HG03558 (cell line): ENCODE data around the gene RUNX3.
"Not testable (repeated sequence)": the region's sequence is repeated elsewhere in the genome, so short reads cannot be mapped to it uniquely, and the experiment has no call there.

ENCODE experiments used
- ATAC-seq: cut with Tn5 transposase; IDR thresholded peaks from one replicate; pipeline ENCODE4 v1.9.1; 2021; ENCODE audit warnings: moderate number of reproducible peaks; ENCODE audit not compliant: unreplicated experiment; ENCODE audit errors: extremely low read depth

RUNX3 gene

DNA sequence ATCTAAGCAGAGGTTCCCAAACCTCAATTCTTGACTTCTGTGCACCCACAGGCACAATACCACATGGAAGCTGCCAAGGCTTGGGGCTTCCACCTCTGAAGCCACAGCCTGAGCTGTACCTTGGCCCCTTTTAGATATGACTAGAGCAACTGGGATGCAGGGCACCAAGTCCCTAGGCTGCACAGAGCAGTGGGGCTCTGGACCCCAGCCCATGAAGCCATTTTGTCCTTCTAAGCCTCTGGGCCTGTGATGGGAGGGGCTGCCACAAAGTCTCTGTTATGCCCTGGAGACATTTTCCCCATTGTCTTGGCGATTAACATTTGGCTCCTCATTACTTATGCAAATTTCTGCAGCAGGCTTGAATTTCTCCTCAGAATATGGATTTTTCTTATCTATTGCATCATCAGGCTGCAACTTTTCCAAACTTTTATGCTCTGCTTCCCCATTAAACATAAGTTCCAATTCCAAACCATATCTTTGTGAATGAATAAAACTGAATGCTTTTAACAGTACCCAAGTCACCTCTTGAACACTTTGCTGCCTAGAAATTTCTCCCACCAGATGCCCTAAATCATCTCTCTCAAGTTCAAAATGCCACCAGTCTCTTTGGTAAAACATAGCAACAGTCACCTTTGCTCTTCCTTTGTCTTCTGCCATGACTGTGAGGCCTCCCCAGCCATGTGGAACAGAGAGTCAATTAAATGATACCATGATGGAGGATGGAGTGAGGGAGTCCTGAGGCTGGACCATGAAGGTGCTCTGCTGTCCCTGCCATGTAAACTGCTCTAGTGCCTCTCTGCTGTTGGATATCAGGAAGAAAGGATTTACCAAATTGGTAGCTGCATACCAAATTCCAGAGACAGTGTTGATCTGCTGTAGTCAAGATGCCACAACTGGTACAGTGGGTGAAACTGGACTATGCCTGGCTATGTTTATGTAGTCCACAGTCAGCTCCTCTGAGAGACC lies 37.6 kb downstream of the RUNX3 start:
- ATAC-seq, result no peak

DNA sequence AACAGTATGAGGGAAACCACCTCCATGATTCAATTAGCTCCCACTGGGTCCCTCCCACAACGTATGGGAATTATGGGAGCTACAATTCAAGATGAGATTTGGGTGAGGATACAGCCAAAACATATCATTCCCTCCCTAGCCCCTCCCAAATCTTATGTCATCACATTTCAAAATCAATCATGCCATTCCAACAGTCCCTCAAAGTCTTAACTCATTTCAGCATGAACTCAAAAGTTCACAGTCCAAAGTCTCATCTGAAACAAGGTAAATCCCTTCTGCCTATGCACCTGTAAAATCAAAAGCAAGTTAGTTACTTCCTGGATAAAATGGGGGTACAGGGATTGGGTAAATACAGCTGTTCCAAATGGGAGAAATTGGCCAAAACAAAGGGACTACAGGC lies 38.7 kb downstream of the RUNX3 start:
- ATAC-seq, result not testable (repeated sequence)

DNA sequence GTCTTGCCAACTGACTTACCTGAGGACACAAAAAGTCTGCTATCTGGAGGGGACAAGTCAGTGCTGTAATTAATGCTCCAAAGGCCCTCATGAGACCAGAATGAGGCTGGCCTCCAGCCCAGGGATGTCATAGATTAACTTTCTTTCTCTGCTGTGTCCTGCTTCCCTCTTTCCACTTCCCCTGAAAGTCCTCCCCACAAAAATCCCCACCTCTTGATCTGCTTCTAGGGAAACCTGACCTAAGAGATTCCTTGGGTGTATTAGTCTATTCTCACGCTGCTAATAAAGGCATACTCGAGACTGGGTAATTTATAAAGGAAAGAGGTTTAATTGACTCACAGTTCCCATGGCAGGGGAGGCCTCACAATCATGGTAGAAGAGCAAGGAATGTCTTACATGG lies 39.2 kb downstream of the RUNX3 start:
- ATAC-seq, result no peak

DNA sequence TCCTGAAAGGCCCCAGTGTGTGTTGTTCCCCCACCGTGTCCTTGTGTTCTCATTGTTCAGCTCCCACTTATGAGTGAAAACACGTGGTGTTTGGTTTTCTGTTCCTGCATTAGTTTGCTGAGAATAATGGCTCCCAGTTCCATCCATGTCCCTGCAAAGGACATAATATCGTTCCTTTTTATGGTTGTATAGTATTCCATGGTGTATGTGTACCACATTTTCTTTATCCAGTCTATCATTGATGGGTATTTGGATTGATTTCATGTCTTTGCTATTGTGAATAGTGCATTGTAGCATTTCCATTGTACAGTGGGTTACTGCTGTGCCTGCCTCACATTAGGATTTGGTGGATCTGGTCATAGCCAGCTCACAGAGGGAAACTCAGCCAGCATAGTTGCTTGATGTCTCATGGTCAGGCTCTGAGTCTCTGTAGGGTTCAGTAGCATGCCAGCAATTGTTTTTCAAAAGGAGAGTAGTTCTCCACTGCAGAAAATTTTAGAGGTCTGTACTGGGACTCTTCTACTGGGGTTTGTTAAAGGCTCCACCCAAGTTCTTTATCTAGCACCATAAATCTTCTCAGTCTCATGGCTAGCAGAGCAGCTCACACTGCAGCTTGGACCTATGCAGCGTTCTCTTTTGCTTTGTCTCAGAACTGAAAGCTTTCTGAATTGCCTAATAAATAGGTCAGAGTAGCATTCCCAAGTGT lies 41.0 kb downstream of the RUNX3 start:
- ATAC-seq, result no peak

DNA sequence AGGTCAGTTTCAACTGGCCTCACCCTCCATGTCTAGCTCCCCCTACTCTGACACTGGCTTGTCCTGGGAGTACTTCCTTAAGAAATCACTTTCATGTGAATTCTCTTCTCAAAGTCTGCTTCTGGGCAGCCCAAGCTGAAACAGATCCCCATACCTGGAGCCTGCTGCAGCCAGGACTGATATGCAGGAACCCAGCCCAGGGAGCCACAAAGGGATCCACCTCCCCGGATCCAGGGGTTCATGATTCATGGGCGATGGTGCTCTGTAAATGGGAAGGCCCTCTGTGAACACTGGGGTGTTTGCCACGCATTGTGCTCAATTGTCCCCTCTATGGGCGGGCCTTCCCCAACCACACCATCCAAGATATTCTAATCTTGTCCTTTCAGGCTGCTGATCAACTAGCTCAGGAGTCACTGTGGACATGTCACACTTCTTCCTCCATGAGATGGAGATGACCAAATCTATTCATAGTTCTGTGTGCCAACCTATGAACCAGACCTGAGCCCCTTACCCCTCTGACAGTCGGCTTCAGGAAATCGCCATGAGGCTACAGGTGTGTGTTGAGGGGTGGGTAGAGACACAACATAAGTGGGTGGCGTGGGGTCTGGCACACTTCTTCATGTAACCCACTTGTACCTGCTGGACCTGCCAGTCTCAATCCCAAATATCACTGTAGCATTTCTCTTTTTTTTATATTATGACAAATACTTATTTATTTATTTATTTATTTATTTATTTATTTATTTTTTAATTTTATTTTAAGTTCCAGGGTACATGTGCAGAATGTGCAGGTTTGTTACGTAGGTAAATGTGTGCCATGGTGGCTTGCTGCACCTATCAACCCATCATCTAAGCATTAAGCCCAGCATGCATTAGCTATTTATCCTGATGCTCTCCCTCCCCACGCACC lies 41.8 kb downstream of the RUNX3 start:
- no peak for ATAC-seq

DNA sequence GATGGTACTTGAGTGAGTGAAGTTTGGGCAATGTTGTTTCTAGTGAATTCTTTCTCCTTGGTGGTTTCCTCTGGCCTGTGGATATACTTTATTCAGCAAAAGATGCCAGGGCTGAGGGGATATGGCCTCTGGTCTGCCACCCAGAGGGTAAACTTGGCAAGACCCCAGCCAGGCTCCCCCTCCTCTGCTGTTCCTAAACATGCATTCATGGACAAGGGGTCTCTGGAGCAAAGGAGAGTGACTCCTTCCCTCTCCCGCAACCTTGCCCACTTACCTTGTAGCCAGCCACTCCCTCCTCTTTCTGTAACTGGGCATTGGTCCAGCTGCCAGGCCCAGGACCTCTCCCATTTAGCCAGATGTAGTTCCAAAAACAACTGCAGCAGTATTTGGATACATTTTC lies 43.8 kb downstream of the RUNX3 start:
- ATAC-seq, result no peak

DNA sequence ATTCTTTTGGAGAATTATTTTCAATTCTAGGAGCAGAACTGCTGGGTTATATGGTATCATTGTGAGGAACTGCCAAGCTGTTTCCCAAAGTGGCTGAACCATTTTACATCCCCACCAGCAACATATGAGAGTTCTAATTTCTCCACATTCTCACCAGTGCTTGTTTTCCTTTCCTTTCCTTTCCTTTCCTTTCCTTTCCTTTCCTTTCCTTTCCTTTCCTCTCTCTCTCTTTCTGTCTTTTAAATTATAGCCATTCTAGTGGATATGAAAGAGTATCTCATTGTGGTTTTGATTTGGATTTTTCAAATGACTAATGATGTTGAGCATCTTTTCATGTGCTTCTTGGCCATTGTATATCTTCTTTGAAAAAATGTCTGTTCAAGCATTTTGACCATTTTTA lies 45.3 kb downstream of the RUNX3 start:
- ATAC-seq, result no peak

DNA sequence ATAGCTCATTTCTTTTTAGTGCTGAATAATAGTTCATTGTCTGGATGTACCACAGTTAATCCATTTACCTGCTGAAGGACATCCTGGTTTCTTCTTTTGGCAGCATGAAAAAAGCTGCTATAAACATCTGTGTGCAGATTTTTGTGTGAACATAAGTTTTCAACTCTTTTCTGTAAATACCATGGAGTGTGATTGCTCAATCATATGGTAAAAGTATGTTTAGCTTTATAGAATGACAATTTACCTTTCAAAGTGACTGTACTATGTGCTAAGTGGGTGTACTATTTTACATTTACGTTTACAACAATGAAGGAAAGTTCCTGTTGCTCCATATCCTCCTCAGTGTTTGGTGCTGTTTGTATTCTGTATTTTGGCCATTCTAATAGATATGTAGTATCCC lies 49.0 kb downstream of the RUNX3 start:
- ATAC-seq, result no peak

DNA sequence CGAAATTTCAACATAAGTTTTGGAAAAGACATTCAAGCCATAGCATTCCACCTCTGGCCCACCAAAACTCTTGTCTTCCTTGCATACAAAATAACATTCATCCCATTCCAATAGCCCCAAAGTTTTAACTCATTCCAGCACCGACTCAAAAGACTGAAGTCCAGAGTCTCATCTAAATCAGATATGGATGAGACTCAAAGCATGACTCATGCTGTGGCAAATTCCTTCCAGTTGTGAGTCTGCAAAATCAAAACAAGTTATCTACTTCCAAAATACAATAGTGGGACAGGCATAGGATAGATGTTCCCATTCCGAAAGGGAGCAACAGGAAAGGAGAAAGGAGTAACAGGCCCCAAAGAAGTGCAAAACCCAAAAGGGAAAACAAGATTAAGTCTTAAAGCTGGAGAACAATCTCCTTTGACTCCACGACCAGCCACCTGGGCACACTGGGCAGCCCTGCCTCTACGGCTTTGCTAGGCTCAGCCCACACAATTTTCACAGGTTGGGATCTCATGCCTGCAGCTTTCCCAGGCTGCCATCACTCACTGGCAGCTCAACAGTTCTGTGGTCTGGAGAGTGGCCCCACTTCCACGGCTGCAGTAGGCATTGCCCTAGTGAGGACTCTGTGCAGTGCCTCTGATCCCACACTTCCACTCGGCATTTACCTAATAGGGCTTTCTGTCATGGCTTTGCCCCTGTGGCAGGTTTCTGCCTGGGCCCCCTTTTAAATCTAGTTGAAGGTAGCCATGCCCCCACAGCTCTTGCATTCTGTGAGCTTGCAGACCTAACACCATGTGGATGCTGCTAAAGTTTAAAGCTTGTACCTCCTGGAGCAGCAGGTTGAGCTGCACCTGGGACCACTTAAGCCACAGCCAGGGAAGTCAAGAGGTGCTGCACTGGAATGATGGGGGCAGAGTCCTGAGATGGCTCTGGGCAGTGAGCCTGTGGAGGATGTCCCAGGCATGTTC lies 51.0 kb downstream of the RUNX3 start:
- no peak for ATAC-seq

DNA sequence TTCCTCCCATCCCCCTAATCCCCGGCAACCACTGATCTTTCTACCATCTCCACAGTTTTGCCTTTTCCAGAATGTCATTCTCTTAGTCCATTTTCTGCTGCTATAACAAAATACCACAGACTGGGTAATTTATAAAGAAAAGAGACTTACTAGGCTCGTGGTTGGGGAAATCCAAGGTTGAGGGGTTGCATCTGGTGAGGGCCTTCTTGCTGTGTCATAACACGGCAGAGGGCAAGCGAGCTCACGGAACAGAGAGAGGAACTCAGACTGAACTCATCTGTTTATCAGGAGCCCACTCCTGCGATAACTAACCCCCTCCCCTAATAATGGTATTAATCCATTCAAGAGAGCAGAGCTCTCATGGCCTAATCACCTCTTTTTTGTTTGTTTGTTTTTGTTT lies 52.0 kb downstream of the RUNX3 start:
- no peak for ATAC-seq

DNA sequence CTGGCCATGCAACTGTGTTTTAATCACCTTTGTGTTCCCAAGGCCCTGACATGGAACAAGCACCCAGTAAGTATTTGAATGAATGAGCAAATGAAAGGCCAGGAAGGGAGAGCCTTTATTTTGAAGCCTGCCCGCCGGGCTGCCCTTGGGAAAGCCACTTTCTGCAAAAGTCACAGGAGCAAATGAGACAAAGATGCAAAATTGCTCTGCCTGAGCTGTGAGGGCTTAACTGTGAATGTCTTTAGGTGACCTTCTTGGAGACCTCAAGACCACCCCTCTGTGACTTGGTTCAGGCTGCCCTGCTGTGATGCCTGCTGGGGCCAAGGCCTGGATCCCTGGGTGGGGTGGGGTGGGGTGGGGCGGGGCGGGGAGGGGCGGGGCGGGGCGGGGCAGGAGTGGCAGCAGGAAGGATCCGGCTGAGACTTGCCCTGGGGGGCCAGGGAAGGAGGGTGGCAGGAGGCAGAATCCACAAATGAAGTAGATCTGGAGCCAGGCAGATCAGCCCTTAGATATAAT lies 54.0 kb downstream of the RUNX3 start:
- no peak for ATAC-seq

DNA sequence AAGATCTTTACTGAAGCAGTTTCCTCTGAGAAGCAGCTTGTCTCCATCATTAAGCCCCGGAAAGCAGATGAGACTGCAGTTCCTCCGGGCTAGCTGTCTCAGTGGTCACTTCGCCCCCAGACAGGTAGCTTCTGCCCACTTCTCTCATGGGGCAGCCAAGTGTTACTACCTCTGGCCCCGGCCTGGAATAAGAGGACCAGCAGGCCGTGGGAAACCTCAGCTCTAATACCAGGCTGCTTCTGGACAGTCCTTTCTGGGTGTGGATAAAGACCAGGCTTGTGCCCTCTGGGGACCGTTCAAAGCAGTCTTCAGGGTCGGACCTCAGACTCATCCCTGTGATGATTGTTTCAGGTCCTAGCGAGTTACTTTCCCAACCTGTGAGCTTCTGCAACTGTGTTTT lies 54.8 kb downstream of the RUNX3 start:
- no peak for ATAC-seq

DNA sequence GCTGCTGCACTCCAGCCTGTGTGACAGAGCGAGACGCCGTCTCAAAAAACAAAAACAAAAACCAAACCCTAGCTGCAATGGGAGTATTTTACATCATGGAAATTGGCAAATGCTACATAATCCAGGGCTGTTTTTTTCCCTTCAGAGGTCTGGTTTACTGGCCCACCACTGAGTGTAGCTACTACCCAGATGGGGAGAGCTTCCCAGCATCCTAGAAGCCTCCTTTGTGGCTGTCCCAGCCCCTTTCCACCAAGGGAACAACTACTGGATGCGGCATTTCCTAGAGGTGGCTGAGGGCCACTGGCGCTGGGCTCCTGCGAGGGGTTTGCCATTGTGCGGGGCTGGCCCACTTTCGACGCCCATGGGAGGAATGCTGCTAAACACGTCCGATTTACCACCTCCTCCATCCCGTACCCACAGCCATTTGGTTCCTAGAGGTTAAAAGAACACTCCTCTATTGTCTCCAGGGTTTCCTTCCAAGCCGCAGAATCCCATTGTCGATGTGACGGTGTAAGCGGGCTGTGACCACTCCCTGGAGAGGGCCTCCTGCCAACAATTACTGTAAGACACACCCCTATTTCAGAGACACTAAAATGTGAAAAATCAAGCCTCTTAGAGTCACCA lies 55.4 kb downstream of the RUNX3 start:
- ATAC-seq, result no peak

DNA sequence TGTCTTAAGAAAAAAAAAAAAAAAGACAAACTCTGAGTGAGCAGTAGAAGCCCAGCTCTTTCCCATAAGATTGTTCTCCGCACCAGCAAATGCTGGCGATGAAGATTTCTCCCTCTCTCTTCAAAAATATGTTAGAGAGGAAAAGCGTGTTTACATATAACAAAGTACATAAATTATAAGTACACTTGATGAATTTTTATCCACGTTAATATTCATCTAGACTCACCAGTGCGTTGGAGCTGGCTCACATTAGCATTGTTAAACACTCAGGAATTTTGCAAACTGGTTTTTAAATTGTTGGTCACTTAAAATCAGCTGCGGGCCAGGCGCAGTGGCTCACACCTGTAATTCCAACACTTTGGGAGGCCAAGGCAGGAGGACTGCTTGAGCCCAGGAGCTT lies 56.0 kb downstream of the RUNX3 start:
- ATAC-seq, result no peak

DNA sequence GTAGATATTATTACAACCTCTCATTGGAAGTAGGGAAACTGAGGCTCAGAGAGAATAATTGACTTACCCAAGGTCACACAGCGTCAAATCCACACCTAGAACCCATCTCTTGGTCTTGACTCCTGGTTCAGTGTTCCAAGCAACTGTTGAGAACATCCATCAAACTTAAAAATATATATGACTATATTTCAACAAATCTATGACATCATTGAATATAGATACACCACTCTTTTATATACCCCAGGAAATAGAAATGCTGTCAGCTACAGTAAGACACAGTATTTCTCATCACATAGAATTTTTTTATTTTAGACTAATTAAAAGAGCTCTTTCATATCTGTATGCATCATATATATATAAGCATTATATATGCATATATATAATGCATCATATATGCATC lies 56.9 kb downstream of the RUNX3 start:
- ATAC-seq, result no peak

DNA sequence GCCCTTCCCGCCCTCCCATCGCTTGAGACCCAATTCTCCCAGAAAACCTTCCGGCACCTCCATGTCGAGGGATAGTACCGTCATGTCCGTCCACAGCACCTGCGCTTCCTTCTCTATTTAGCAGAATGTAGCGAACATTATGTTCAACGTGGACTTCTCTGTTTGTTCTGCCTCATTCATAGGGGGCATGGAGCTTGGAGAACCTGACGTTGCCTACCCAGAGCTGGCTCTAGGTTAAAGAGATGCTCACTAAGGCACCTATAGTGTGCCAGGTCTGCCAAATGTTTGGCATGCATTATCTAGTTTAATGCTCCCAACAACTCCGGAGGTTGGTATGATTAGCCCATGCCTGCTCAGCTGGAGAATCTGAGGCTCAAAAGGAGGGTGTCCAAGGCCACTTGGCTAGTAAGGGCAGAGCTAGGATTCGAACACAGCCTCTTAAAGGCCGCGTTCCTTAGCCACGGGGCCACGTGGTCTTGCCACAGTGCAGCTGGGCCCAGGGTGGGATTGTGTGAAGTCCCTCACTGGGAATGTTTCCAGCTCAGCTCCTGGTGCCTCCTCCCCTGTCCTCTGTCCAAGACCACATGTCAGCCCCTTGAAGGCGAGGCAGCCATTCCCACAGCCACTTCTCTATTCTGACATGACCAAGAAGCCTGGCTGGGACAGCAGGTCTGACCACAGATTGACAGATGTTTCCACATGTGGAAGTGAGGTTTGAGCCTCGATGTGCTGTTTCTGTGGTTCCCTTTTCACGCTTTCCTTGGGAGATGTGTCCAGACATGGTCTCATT lies 57.8 kb downstream of the RUNX3 start:
- ATAC-seq, result no peak

DNA sequence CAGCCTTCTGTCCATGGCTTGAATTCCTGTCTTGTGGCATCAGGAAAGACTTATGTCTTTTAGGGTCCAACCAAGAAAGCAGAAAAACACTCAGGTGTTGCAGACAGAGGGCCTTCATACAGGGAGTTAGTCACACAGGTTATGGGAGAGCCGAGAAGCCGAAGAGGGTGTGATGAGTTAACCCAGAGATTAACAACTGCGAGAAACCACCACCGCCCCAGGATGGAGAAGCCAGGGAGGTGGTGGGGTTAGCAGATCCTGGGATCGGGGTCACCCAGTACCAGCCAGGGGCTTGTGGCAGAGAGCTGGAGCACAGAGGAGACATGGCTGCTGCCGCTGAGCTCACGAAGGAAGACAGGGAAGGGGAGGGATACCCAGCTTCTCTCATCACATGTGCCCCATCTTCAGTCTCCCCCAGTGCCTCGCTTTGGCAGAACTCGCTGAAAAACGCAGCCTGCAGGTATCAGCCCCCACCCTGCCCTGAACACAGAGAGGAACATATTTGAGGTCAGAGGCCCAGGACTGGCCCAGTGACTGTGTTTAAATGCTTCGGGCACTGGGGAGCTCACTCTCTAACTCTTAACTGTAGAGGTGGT lies 58.7 kb downstream of the RUNX3 start:
- ATAC-seq, result no peak
